Endothelial cell of umbilical vein (primary cell): ENCODE data around the gene UBASH3A. TPM values are rescaled to one million over a fixed set of nuclear protein-coding genes. Genes with fewer than 3 reads are reported as not detected.

Experiments
- BruUV-seq: library from RNA; stranded (reverse); fragments of 400-500 nt; replicated peaks from 2 replicates; lab custom pipeline; 2021; lab: Mats Ljungman, UMichigan
- CTCF ChIA-PET: fragments of 300-600, 350-600 bp; sonication (Branson Sonifier 250); formaldehyde crosslinking; loops from one replicate; lab custom pipeline; 2021; ENCODE audit warnings: antibody characterized with exemption, inconsistent platforms; lab: Charles Lee
- POLR2A ChIA-PET: fragments of 300-600, 350-600 bp; sonication (Branson Sonifier 250); formaldehyde crosslinking; loops from one replicate; lab custom pipeline; 2021; ENCODE audit warnings: antibody characterized with exemption, inconsistent platforms; lab: Charles Lee
- DNase-seq: peaks from one replicate; pipeline ENCODE4 v3.0.0-alpha.2; 2011; ENCODE audit warnings: low read depth, low spot score
- FAIRE-seq: peaks from 2 replicates; lab custom pipeline; 2011; peaks lifted over from hg19 to GRCh38; lab: Jason Lieb, UNC
- H2AFZ ChIP-seq: 2 replicates; pipeline ENCODE4 v1.6.0; 2012; ENCODE audit warnings: low read depth, low read length, control low read depth, inconsistent platforms
- H3K27ac ChIP-seq: 2 replicates; pipeline ENCODE4 v1.5.1; 2011; ENCODE audit warnings: low read depth, mild to moderate bottlenecking, control low read depth, low read length, moderate library complexity; ENCODE audit not compliant: insufficient read depth
- H3K27me3 ChIP-seq, 2 experiments: 2 replicates each; pipeline versions ENCODE4 v1.6.0 to v1.6.1; 2011; ENCODE audit warnings: low read length in 2 of 2, mixed read lengths in 1 of 2; ENCODE audit not compliant: control insufficient read depth in 2 of 2, insufficient read depth in 2 of 2
- H3K36me3 ChIP-seq, 2 experiments: 2 replicates in 1 of 2; 3 replicates in 1 of 2; pipeline ENCODE4 v1.5.1; 2011; ENCODE audit warnings: low read length in 2 of 2, mild to moderate bottlenecking in 1 of 2, moderate library complexity in 1 of 2; ENCODE audit not compliant: control insufficient read depth in 2 of 2, insufficient read depth in 2 of 2; ENCODE audit errors: extremely low read depth in 1 of 2
- H3K4me1 ChIP-seq: 3 replicates; pipeline ENCODE4 v1.5.1; 2011; ENCODE audit warnings: mild to moderate bottlenecking, low read length; ENCODE audit not compliant: control insufficient read depth, insufficient read depth; ENCODE audit errors: extremely low read depth
- H3K4me2 ChIP-seq: 2 replicates; pipeline ENCODE4 v1.6.1; 2011; ENCODE audit warnings: low read length, control low read depth, mixed read lengths; ENCODE audit not compliant: insufficient read depth
- H3K4me3 ChIP-seq, 3 experiments: fragments of 200-600 bp in 1 of 3; sonication (generic), shearing (Covaris generic) in 1 of 3; replicated peaks in 1 of 3; 2 replicates each; pipeline ENCODE4 v1.5.1; 2011 to 2016; ENCODE audit warnings: control low read depth in 3 of 3, low read length in 3 of 3, mild to moderate bottlenecking in 2 of 3, inconsistent platforms in 1 of 3, low read depth in 1 of 3, moderate library complexity in 1 of 3; ENCODE audit not compliant: insufficient read depth in 1 of 3
- H3K79me2 ChIP-seq: 2 replicates; pipeline ENCODE4 v1.6.0; 2012; ENCODE audit warnings: low read length, inconsistent platforms; ENCODE audit not compliant: control insufficient read depth, insufficient read depth
- H3K9ac ChIP-seq: replicated peaks from 2 replicates; pipeline ENCODE3; 2011; ENCODE audit warnings: low read length, control low read depth; ENCODE audit not compliant: insufficient read depth; ENCODE audit errors: extremely low read depth
- H3K9me1 ChIP-seq: replicated peaks from 3 replicates; pipeline ENCODE4 v1.6.0; 2011; ENCODE audit warnings: mild to moderate bottlenecking, low read length; ENCODE audit not compliant: control insufficient read depth, insufficient read depth; ENCODE audit errors: extremely low read depth
- H3K9me3 ChIP-seq: replicated peaks from 2 replicates; pipeline ENCODE4 v1.5.1; 2012; ENCODE audit warnings: low read length, inconsistent platforms; ENCODE audit not compliant: control insufficient read depth, insufficient read depth
- H4K20me1 ChIP-seq: replicated peaks from 2 replicates; pipeline ENCODE3; 2011; ENCODE audit warnings: mild to moderate bottlenecking, low read length; ENCODE audit not compliant: control insufficient read depth, insufficient read depth; ENCODE audit errors: extremely low read depth
- EZH2 ChIP-seq: IDR thresholded peaks from 2 replicates; pipeline ENCODE4 v1.6.1; 2012; ENCODE audit warnings: borderline replicate concordance, low read depth, mild to moderate bottlenecking, moderate library complexity, low read length, inconsistent platforms; ENCODE audit not compliant: severe bottlenecking
- FOS ChIP-seq: IDR thresholded peaks from 2 replicates; pipeline ENCODE4 v1.6.1; 2011; ENCODE audit warnings: mild to moderate bottlenecking, low read length, moderate library complexity, borderline replicate concordance; ENCODE audit not compliant: insufficient read depth
- GATA2 ChIP-seq: IDR thresholded peaks from 2 replicates; pipeline ENCODE4 v1.7.0; 2011; ENCODE audit warnings: low read depth, mild to moderate bottlenecking, moderate library complexity, mixed read lengths, low read length; ENCODE audit not compliant: insufficient read length, insufficient read depth
- JUN ChIP-seq: IDR thresholded peaks from 2 replicates; pipeline ENCODE4 v1.6.1; 2011; ENCODE audit warnings: borderline replicate concordance, low read depth; ENCODE audit not compliant: insufficient read length, insufficient read depth
- MYC ChIP-seq: IDR thresholded peaks from one replicate; pipeline ENCODE4 v1.6.1; 2011; ENCODE audit warnings: mild to moderate bottlenecking, low read depth, low read length
- POLR2A ChIP-seq: IDR thresholded peaks from 2 replicates; pipeline ENCODE4 v1.6.1; 2012; ENCODE audit warnings: low read depth, mild to moderate bottlenecking, control low read depth, low read length
- POLR2AphosphoS5 ChIP-seq: IDR thresholded peaks from 2 replicates; pipeline ENCODE4 v1.6.1; 2012; ENCODE audit warnings: low read depth, mild to moderate bottlenecking, control low read depth, low read length, moderate library complexity; ENCODE audit not compliant: insufficient read depth
- dilution Hi-C: fragments of 300-500 bp; cut with MboI; formaldehyde crosslinking; loops from one replicate; pipeline ENCODE4 v1.15.0; 2019; ENCODE audit warnings: low sequenced_read_pairs; ENCODE audit not compliant: extremely low pct_ligation_motif_present
- intact Hi-C: fragments of 100-400 bp; cut with micrococcal nuclease; formaldehyde crosslinking; loops from one replicate; pipeline ENCODE4 v1.10.0; 2022
- polyA plus RNA-seq, 4 experiments: library from polyadenylated mRNA; depleted of rRNA in 3 of 4; stranded (reverse) in 3 of 4; unstranded in 1 of 4; fragments of >200 nt; gene quantifications; 2 replicates each; pipeline versions ENCODE4 v1.2.1 to v1.2.3, GENCODE V29; 2011 to 2012; ENCODE audit warnings: missing spikeins in 1 of 4
- total RNA-seq: library from RNA; stranded (reverse); gene quantifications from 2 replicates; pipeline ENCODE4 v1.2.3, GENCODE V29; 2021
- TF ChIP-seq, protein P1 (sequence below), 2 donors: IDR thresholded peaks; 1 replicate in 1 of 2; 2 replicates in 1 of 2; pipeline ENCODE4 v1.5.1; 2011; ENCODE audit warnings: low read length in 2 of 2, mild to moderate bottlenecking in 2 of 2, moderate library complexity in 2 of 2, control low read depth in 1 of 2, inconsistent platforms in 1 of 2, low read depth in 1 of 2; ENCODE audit not compliant: insufficient read depth in 1 of 2; ENCODE audit errors: extremely low read depth in 1 of 2
- TF ChIP-seq, protein P2 (sequence below): IDR thresholded peaks from 2 replicates; pipeline ENCODE4 v1.6.1; 2011; ENCODE audit not compliant: insufficient read depth, insufficient read length

Gene UBASH3A
- total and polyA plus RNA-seq, 2 donors (not counting 3 experiments of a cell fraction or from before 2014, with no cell fraction given): not detected

- no peaks in the 10 kb centered on the region for H3K36me3 ChIP-seq
- dilution Hi-C loops: no loop called here
- no peaks in the 10 kb centered on the region for H3K79me2 ChIP-seq
- H3K9me3 ChIP-seq: no peaks in the 10 kb centered on the region
- no peaks in the 10 kb centered on the region for H3K4me1 ChIP-seq
- intact Hi-C loops: no loop called here
- H3K9me1 ChIP-seq: no peaks in the 10 kb centered on the region
- peaks cover 4 to 31% of the 10 kb centered on the region in 2 experiments for H3K27me3 ChIP-seq
- no TSS peak for BruUV-seq
- H4K20me1 ChIP-seq: no peaks in the 10 kb centered on the region
- no peak overlapping the region for H3K4me2 ChIP-seq
- no peak overlapping the region for H3K9ac ChIP-seq
- DNase-seq (no peak), FAIRE-seq (no peak)
- no peak overlapping the region for H3K27ac ChIP-seq
- ChIA-PET CTCF (no interaction called here), POLR2A (no interaction called here)
- TF ChIP-seq, protein P1, sequence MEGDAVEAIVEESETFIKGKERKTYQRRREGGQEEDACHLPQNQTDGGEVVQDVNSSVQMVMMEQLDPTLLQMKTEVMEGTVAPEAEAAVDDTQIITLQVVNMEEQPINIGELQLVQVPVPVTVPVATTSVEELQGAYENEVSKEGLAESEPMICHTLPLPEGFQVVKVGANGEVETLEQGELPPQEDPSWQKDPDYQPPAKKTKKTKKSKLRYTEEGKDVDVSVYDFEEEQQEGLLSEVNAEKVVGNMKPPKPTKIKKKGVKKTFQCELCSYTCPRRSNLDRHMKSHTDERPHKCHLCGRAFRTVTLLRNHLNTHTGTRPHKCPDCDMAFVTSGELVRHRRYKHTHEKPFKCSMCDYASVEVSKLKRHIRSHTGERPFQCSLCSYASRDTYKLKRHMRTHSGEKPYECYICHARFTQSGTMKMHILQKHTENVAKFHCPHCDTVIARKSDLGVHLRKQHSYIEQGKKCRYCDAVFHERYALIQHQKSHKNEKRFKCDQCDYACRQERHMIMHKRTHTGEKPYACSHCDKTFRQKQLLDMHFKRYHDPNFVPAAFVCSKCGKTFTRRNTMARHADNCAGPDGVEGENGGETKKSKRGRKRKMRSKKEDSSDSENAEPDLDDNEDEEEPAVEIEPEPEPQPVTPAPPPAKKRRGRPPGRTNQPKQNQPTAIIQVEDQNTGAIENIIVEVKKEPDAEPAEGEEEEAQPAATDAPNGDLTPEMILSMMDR (IDR thresholded peaks at IDR 0.05; ENCODE audit: extremely low read depth in 1 of 2, insufficient read depth in 1 of 2, low read depth in 1 of 2, low read length in 2 of 2): no peak
- no peak for TF ChIP-seq POLR2A
- TF ChIP-seq, protein P2, sequence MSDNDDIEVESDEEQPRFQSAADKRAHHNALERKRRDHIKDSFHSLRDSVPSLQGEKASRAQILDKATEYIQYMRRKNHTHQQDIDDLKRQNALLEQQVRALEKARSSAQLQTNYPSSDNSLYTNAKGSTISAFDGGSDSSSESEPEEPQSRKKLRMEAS: no peak
- TF ChIP-seq MYC: no peak
- TF ChIP-seq EZH2: no peak
- no peak for TF ChIP-seq GATA2
- TF ChIP-seq FOS: no peak
- no peak for TF ChIP-seq JUN
- TF ChIP-seq POLR2AphosphoS5: no peak
- H3K4me3 ChIP-seq: no peak overlapping the region
- no peak overlapping the region for H2AFZ ChIP-seq
Measured at GRCh38 chr21:42390696-42391095, 13.0 kb upstream of the UBASH3A start.
